Gastrocnemius medialis (tissue), 4 donors: ENCODE measurements around the gene HK1. TPM values are rescaled to one million over a fixed set of nuclear protein-coding genes. Genes with fewer than 3 reads are reported as not detected.
"Not testable (repeated sequence)": the region's sequence is repeated elsewhere in the genome, so short reads cannot be mapped to it uniquely, and the experiment has no call there.

Experiments
- ATAC-seq, 2 donors: fragments of 150-250 bp; one replicate each; pipeline ENCODE4 v1.9.1; 2016
- DNase-seq, 2 donors: peaks; one replicate each; pipeline ENCODE4 v3.0.0-alpha.2; 2019
- H3K27ac ChIP-seq, 4 donors: fragments of 200-600 bp; sonication (generic); 1 replicate in 1 of 4; 2 replicates in 3 of 4; pipeline ENCODE4 v1.5.1; 2016 to 2018; ENCODE audit warnings: mild to moderate bottlenecking in 2 of 4, moderate library complexity in 1 of 4
- H3K27me3 ChIP-seq, 3 donors: fragments of 200-600 bp; sonication (generic) in 2 of 3; 1 replicate in 1 of 3; 2 replicates in 2 of 3; pipeline versions ENCODE4 v1.5.1 to v1.6.0; 2016 to 2019; ENCODE audit warnings: mild to moderate bottlenecking in 1 of 3, moderate library complexity in 1 of 3
- H3K36me3 ChIP-seq, 2 donors: fragments of 200-600 bp; sonication (generic) in 1 of 2; one replicate each; pipeline ENCODE4 v1.5.1; 2017 to 2018
- H3K4me1 ChIP-seq, 2 donors: fragments of 200-600 bp; sonication (generic) in 1 of 2; one replicate each; pipeline ENCODE4 v1.5.1; 2016 to 2017; ENCODE audit warnings: mild to moderate bottlenecking in 2 of 2
- H3K4me3 ChIP-seq, 4 donors: fragments of 200-600 bp; sonication (generic) in 3 of 4; 1 replicate in 1 of 4; 2 replicates in 3 of 4; pipeline ENCODE4 v1.5.1; 2016 to 2019; ENCODE audit warnings: mild to moderate bottlenecking in 2 of 4
- H3K9me3 ChIP-seq, 3 donors: fragments of 200-600 bp; sonication (generic) in 2 of 3; 1 replicate in 1 of 3; 2 replicates in 2 of 3; pipeline ENCODE4 v1.5.1; 2016 to 2019
- CTCF ChIP-seq, 5 experiments: fragments of 450-650 bp in 3 of 5; fragments of 200-600 bp in 2 of 5; sonication (generic) in 2 of 5; IDR thresholded peaks in 4 of 5; conservative IDR thresholded peaks in 1 of 5; 1 replicate in 4 of 5; 2 replicates in 1 of 5; pipeline ENCODE4 v1.5.1; 2016 to 2019; ENCODE audit warnings: antibody characterized with exemption in 5 of 5, mild to moderate bottlenecking in 3 of 5, moderate library complexity in 3 of 5
- POLR2A ChIP-seq, 2 donors: fragments of 450-650 bp; IDR thresholded peaks; one replicate each; pipeline ENCODE4 v1.6.1; 2017; ENCODE audit warnings: antibody characterized with exemption in 2 of 2, mild to moderate bottlenecking in 2 of 2, moderate library complexity in 2 of 2
- in situ Hi-C, 4 donors: fragments of 200-750 bp; cut with MboI; loops; one replicate each; pipeline versions ENCODE4 v1.15.0 to v1.8.0; 2017; ENCODE audit warnings: low sequenced_read_pairs in 4 of 4
- intact Hi-C: fragments of 100-400 bp; cut with DNase I; formaldehyde crosslinking; loops from one replicate; pipeline ENCODE4 v1.15.1; 2023; ENCODE audit warnings: low total_unique reads
- total RNA-seq, 4 donors: library from RNA; depleted of rRNA; stranded (reverse); fragments of >200 nt; gene quantifications; one replicate each; pipeline versions ENCODE4 v1.1.0 to v1.2.3, GENCODE V29; 2016

The HK1 gene
- total RNA-seq, 4 donors from 2014 or later: 168 to 331 (median 246) TPM

- DNase-seq (no peak), ATAC-seq (peak; percentile 17 to 32)
- in situ Hi-C loops (loop anchor here in 1 of 4 donors (10.0 kb wide), 1 partner anchor 56 kb away; no protein-coding TSS in a partner anchor), intact Hi-C loops (loop anchor here (2.0 kb wide), 1 partner anchor 34 kb away; no protein-coding TSS in a partner anchor)
- Histone ChIP-seq H3K27me3 (no peaks in the 10 kb centered on the region), H3K4me3 (peak overlapping the region; percentile 50 to 62 (median 53)), H3K9me3 (no peaks in the 10 kb centered on the region), H3K4me1 (peaks cover 73 to 91% of the 10 kb centered on the region in 2 donors), H3K27ac (peak overlapping the region; percentile 87 to 97 (median 93)), H3K36me3 (no peaks in the 10 kb centered on the region)
- TF ChIP-seq POLR2A (IDR thresholded peaks at IDR 0.05): no peak
Observed at GRCh38 chr10:69328380-69328735, 50.1 kb downstream of the HK1 start.

- Histone ChIP-seq H3K27ac (peak overlapping the region; percentile 87 to 97 (median 93)), H3K4me3 (peak overlapping the region in 1 of 4 donors; percentile 52), H3K4me1 (peaks cover 73 to 91% of the 10 kb centered on the region in 2 donors)
- not testable (repeated sequence) for H3K9me3 ChIP-seq, H3K27me3 ChIP-seq, ATAC-seq, H3K36me3 ChIP-seq, DNase-seq
- intact Hi-C loops: loop anchor here (2.0 kb wide), 1 partner anchor 34 kb away; no protein-coding TSS in a partner anchor
- in situ Hi-C loops: loop anchor here in 1 of 4 donors (10.0 kb wide), 1 partner anchor 56 kb away; no protein-coding TSS in a partner anchor
Observed at GRCh38 chr10:69328888-69329287, 50.6 kb downstream of the HK1 start.

- in situ Hi-C loops (loop anchor here in 1 of 4 donors (10.0 kb wide), 1 partner anchor 55 kb away; no protein-coding TSS in a partner anchor), intact Hi-C loops (loop anchor here (2.0 kb wide), 1 partner anchor 33 kb away; no protein-coding TSS in a partner anchor)
- Histone ChIP-seq H3K4me3 (no peak overlapping the region), H3K9me3 (no peaks in the 10 kb centered on the region), H3K27ac (peak overlapping the region; percentile 87 to 97 (median 93)), H3K36me3 (no peaks in the 10 kb centered on the region), H3K27me3 (no peaks in the 10 kb centered on the region), H3K4me1 (peaks cover 73 to 91% of the 10 kb centered on the region in 2 donors)
- ATAC-seq (no peak), DNase-seq (no peak)
- TF ChIP-seq POLR2A (IDR thresholded peaks at IDR 0.05): no peak
- TF ChIP-seq CTCF (IDR thresholded peaks at IDR 0.05 in 4 of 5, conservative IDR thresholded peaks at IDR 0.05 in 1 of 5): no peak
Observed at GRCh38 chr10:69329721-69330178, 51.5 kb downstream of the HK1 start.

- H3K27ac ChIP-seq: peak overlapping the region; percentile 87 to 97 (median 90)
- intact Hi-C loops: no loop called here
- in situ Hi-C loops: no loop called here
Observed at GRCh38 chr10:69331161-69331560, 52.9 kb downstream of the HK1 start.

GRCh38 chr10:69332278-69333010 lies 54.1 kb downstream of the HK1 start:
- ATAC-seq (no peak), DNase-seq (no peak)
- Histone ChIP-seq H3K4me3 (no peak overlapping the region), H3K4me1 (peaks cover 72 to 95% of the 10 kb centered on the region in 2 donors), H3K27ac (peak overlapping the region; percentile 72 to 97 (median 90)), H3K27me3 (no peaks in the 10 kb centered on the region), H3K9me3 (no peaks in the 10 kb centered on the region), H3K36me3 (no peaks in the 10 kb centered on the region)
- TF ChIP-seq CTCF (IDR thresholded peaks at IDR 0.05 in 4 of 5, conservative IDR thresholded peaks at IDR 0.05 in 1 of 5) (no peak), POLR2A (IDR thresholded peaks at IDR 0.05) (no peak)
- in situ Hi-C loops (no loop called here), intact Hi-C loops (no loop called here)

More at GRCh38 chr10:69331161-69331560, 52.9 kb downstream of the HK1 start:
- H3K27me3 ChIP-seq: no peaks in the 10 kb centered on the region
- no peaks in the 10 kb centered on the region for H3K36me3 ChIP-seq
- TF ChIP-seq CTCF (IDR thresholded peaks at IDR 0.05 in 4 of 5, conservative IDR thresholded peaks at IDR 0.05 in 1 of 5) (no peak), POLR2A (IDR thresholded peaks at IDR 0.05) (no peak)
- no peak for ATAC-seq
- peaks cover 75 to 95% of the 10 kb centered on the region in 2 donors for H3K4me1 ChIP-seq
- no peaks in the 10 kb centered on the region for H3K9me3 ChIP-seq
- no peak for DNase-seq
- H3K4me3 ChIP-seq: no peak overlapping the region
